Colon (tissue), 2 donors: ENCODE results near the gene NUP160.
"Not testable (repeated sequence)": the region's sequence is repeated elsewhere in the genome, so short reads cannot be mapped to it uniquely, and the experiment has no call there.

Experiments used
- FAIRE-seq: peaks from 2 replicates; lab custom pipeline; 2012; peaks lifted over from hg19 to GRCh38; lab: Jason Lieb, UNC
- donor health status: control.
- donor health status: control.

NUP160 gene

GRCh38 chr11:47847892-47848699 lies at the start of gene NUP160:
TSS of gene NUP160 (minus strand) at chr11:47848350. CDS start at chr11:47848318, 32 bp downstream.
- FAIRE-seq, result no peak

GRCh38 chr11:47896199-47896598 lies 48.0 kb upstream of the NUP160 start:
- FAIRE-seq, result no peak

GRCh38 chr11:47895035-47895434 lies 46.9 kb upstream of the NUP160 start:
- no peak for FAIRE-seq

- FAIRE-seq, result not testable (repeated sequence)
Observed at GRCh38 chr11:47892546-47893276, 44.6 kb upstream of the NUP160 start.

- FAIRE-seq, result no peak
Observed at GRCh38 chr11:47891886-47892285, 43.7 kb upstream of the NUP160 start.

- FAIRE-seq, result no peak
Observed at GRCh38 chr11:47889714-47890441, 41.7 kb upstream of the NUP160 start.

- FAIRE-seq, result no peak
Observed at GRCh38 chr11:47887910-47888569, 39.9 kb upstream of the NUP160 start.

- FAIRE-seq, result no peak
Observed at GRCh38 chr11:47886096-47886495, 37.9 kb upstream of the NUP160 start.

- FAIRE-seq, result not testable (repeated sequence)
Observed at GRCh38 chr11:47882437-47882836, 34.3 kb upstream of the NUP160 start.

- no peak for FAIRE-seq
Observed at GRCh38 chr11:47881145-47881544, 33.0 kb upstream of the NUP160 start.

GRCh38 chr11:47879259-47880158 lies 31.4 kb upstream of the NUP160 start:
- FAIRE-seq, result no peak

- not testable (repeated sequence) for FAIRE-seq
Observed at GRCh38 chr11:47875858-47876257, 27.7 kb upstream of the NUP160 start.

- no peak for FAIRE-seq
Observed at GRCh38 chr11:47870404-47870803, 22.3 kb upstream of the NUP160 start.

- FAIRE-seq, result no peak
Observed at GRCh38 chr11:47869544-47870393, 21.6 kb upstream of the NUP160 start.

- no peak for FAIRE-seq
Observed at GRCh38 chr11:47867823-47868222, 19.7 kb upstream of the NUP160 start.

GRCh38 chr11:47866892-47867291 lies 18.7 kb upstream of the NUP160 start:
- not testable (repeated sequence) for FAIRE-seq

GRCh38 chr11:47864901-47865300 lies 16.8 kb upstream of the NUP160 start:
- FAIRE-seq, result no peak

GRCh38 chr11:47863898-47864430 lies 15.8 kb upstream of the NUP160 start:
- FAIRE-seq, result no peak

- no peak for FAIRE-seq
Observed at GRCh38 chr11:47863189-47863897, 15.2 kb upstream of the NUP160 start.
